K562 (cell line): ENCODE measurements around the gene RAD51D. TPM values are rescaled to one million over a fixed set of nuclear protein-coding genes. Genes with fewer than 3 reads are reported as not detected.

Experiments
- BHLHE40 ChIP-seq: IDR thresholded peaks from 2 replicates; pipeline ENCODE4 v1.6.1; 2011; ENCODE audit warnings: low read length, improper control_type of control experiment
- CCNT2 ChIP-seq: IDR thresholded peaks from 2 replicates; pipeline ENCODE4 v1.6.1; 2011; ENCODE audit warnings: borderline replicate concordance, low read depth, mild to moderate bottlenecking, moderate library complexity, mixed read lengths, low read length; ENCODE audit not compliant: insufficient read length; ENCODE audit errors: extremely low read depth
- E2F3 ChIP-seq: fragments of 250-450 bp; sonication (Bioruptor Pico); IDR thresholded peaks from 2 replicates; pipeline ENCODE4 v1.4.0; 2020; ENCODE audit warnings: mild to moderate bottlenecking
- EGR1 ChIP-seq: fragments of 450-650 bp; conservative IDR thresholded peaks from 2 replicates; pipeline ENCODE4 v1.6.1; 2017; ENCODE audit warnings: mild to moderate bottlenecking
- HDAC2 ChIP-seq: fragments of 450-650 bp; IDR thresholded peaks from 2 replicates; pipeline ENCODE4 v1.6.1; 2016; ENCODE audit warnings: mild to moderate bottlenecking
- PHF20 ChIP-seq: fragments of 450-650 bp; IDR thresholded peaks from 2 replicates; pipeline ENCODE4 v1.6.1; 2018; ENCODE audit not compliant: partially characterized antibody
- PHTF2 ChIP-seq: fragments of 250-450 bp; sonication (Bioruptor Pico); IDR thresholded peaks from 2 replicates; pipeline ENCODE4 v1.5.0; 2021; ENCODE audit warnings: mild to moderate bottlenecking
- POLR2G ChIP-seq: fragments of 200-400 bp; formaldehyde crosslinking; IDR thresholded peaks from 2 replicates; pipeline ENCODE4 v1.6.1; 2017; ENCODE audit warnings: low read depth, mild to moderate bottlenecking, antibody characterized with exemption, low read length, moderate library complexity
- POLR2H ChIP-seq: IDR thresholded peaks from 2 replicates; pipeline ENCODE4 v1.6.1; 2016; ENCODE audit warnings: missing genetic modification characterization, low read depth, mild to moderate bottlenecking, control low read depth, missing compliant biosample characterization, moderate library complexity
- RB1 ChIP-seq: fragments of 450-650 bp; IDR thresholded peaks from 2 replicates; pipeline ENCODE4 v1.6.1; 2017; ENCODE audit warnings: low read depth, mild to moderate bottlenecking
- SIRT6 ChIP-seq: IDR thresholded peaks from one replicate; pipeline ENCODE4 v1.6.1; 2012; ENCODE audit warnings: low read depth, mild to moderate bottlenecking, control low read depth, inconsistent platforms, low read length, moderate library complexity
- XRCC4 ChIP-seq: IDR thresholded peaks from one replicate; pipeline ENCODE4 v1.6.1; 2011; ENCODE audit not compliant: insufficient read depth, insufficient read length; ENCODE audit errors: extremely low read depth
- XRCC5 ChIP-seq: fragments of 200-400 bp; formaldehyde crosslinking; IDR thresholded peaks from 2 replicates; pipeline ENCODE4 v1.6.1; 2017; ENCODE audit warnings: low read depth, mild to moderate bottlenecking, low read length
- ZNF239 ChIP-seq: fragments of 250-450 bp; sonication (Bioruptor Pico); IDR thresholded peaks from 2 replicates; pipeline ENCODE4 v1.4.0; 2020; ENCODE audit warnings: mild to moderate bottlenecking
- ZNF395 ChIP-seq: fragments of 200-800 bp; sonication (Bioruptor generic); IDR thresholded peaks from 2 replicates; pipeline ENCODE4 v1.6.1; 2017; ENCODE audit warnings: missing genetic modification characterization, missing compliant biosample characterization
- polyA plus RNA-seq, 8 experiments: library from polyadenylated mRNA; depleted of rRNA in 4 of 8; stranded (reverse) in 5 of 8; unstranded in 3 of 8; fragments of >200 nt; fragmentation: Nextera tagmentation in 2 of 8; fragmentation: Illumina TruSeq in 1 of 8; extraction: Ambion mirVana in 2 of 8; extraction: Trizol in 1 of 8; gene quantifications; 2 replicates each; pipeline versions ENCODE4 v1.2.1 to v1.2.3, GENCODE V29; 2011 to 2014; ENCODE audit warnings: inconsistent platforms in 1 of 8, missing spikeins in 1 of 8
- total RNA-seq, 7 experiments: library from RNA; depleted of rRNA in 6 of 7; stranded (reverse); fragments of >200 nt in 6 of 7; fragmentation: Illumina TruSeq in 2 of 7; extraction: Trizol in 2 of 7; gene quantifications; 2 replicates each; pipeline versions ENCODE4 v1.2.1 to v1.2.3, GENCODE V29; 2011 to 2021; ENCODE audit warnings: low replicate concordance in 1 of 7
- TF ChIP-seq, protein P1 (sequence below): fragments of 250-450 bp; sonication (Bioruptor Pico); IDR thresholded peaks from 2 replicates; pipeline ENCODE4 v1.9.0; 2021; ENCODE audit warnings: mild to moderate bottlenecking, inconsistent platforms

The RAD51D gene
- total and polyA plus RNA-seq, 9 of the 15 experiments (the other 6 are each of a cell fraction or from before 2014, with no cell fraction given): 2.2 to 16.9 (median 8.7) TPM

DNA sequence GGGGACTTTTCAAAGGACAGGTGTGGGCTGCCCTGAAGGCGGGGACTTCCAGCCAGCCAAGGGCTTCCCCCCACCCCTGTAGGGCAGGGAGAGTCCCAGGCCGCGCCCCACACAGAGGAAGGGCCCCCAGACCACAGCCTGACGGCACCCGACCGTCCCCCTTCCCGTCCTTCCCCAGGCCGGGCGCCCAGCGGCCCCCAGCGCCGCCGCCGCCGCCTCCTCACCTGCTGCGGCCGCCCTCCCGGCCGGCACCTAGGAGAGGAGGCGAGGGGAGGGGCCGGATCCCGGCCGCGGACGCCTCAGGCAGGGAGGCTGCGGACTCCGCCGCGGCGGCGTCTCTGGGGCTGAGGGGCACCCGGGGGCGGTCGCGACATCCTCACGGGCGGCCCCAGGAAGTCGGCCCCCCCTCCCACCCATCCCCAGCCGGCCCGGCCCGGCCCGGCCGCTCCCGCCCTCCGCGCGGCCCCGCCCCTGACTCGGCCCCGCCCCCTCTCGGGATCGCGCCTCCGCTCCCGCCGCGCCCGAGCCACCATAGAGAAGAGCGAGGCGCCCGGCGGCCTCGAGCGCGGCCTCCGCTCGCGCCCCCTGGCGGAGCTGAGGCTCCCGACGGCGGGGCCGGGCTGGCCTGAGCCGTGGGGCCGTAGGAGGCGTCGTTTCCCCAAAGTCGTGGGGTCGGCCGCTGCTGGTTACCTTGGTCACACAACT, 30.6 kb downstream of the RAD51D start (continued):
- TF ChIP-seq XRCC5 (peak; percentile 59; the same call in 1 of the 2 replicates), ZNF395 (CRISPR knock-in tag) (0 out of 2 replicates have a peak, but pooled peaks have one; percentile 28), RB1 (peak; percentile 83), HDAC2 (0 out of 2 replicates have a peak, but pooled peaks have one; percentile 3), XRCC4 (no peak), PHF20 (peak; percentile 58), POLR2H (peak; percentile 30), CCNT2 (peak; percentile 72), ZNF239 (CRISPR knock-in tag) (no peak), PHTF2 (no peak), BHLHE40 (peak; percentile 35; the same call in 1 of the 2 replicates), EGR1 (0 out of 2 replicates have a peak, but pooled peaks have one; percentile 9), SIRT6 (no peak), POLR2G (peak; percentile 88), E2F3 (CRISPR knock-in tag) (no peak)
- TF ChIP-seq, protein P1, sequence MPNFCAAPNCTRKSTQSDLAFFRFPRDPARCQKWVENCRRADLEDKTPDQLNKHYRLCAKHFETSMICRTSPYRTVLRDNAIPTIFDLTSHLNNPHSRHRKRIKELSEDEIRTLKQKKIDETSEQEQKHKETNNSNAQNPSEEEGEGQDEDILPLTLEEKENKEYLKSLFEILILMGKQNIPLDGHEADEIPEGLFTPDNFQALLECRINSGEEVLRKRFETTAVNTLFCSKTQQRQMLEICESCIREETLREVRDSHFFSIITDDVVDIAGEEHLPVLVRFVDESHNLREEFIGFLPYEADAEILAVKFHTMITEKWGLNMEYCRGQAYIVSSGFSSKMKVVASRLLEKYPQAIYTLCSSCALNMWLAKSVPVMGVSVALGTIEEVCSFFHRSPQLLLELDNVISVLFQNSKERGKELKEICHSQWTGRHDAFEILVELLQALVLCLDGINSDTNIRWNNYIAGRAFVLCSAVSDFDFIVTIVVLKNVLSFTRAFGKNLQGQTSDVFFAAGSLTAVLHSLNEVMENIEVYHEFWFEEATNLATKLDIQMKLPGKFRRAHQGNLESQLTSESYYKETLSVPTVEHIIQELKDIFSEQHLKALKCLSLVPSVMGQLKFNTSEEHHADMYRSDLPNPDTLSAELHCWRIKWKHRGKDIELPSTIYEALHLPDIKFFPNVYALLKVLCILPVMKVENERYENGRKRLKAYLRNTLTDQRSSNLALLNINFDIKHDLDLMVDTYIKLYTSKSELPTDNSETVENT (CRISPR knock-in tag): peak; percentile 46; the same call in 1 of the 2 replicates
